ENCODE measurements around the gene CDH26.

Gene CDH26

DNA sequence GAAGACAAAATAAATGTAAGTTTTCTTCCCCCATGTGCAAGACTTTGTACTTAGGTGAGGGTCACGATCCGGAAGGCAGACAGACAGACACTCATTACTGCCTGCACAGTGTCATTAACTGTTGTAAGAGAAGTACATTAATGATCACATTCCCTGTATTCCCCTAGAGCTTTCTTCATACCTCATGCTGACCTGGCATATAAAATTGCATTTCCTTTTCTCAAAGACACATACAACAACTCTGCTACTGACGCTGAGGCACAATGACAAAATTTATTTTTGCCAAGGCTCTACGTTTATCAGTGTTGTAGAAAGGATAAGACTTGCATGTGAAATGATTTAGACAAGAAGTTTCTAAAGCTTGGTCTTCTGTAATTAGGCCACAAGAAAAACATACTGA is 21.8 kb upstream of the CDH26 start:
- H3K4me3 ChIP-seq (ENCODE audit: low read depth, low read length) = no peak overlapping the region
- TF ChIP-seq, protein P1, sequence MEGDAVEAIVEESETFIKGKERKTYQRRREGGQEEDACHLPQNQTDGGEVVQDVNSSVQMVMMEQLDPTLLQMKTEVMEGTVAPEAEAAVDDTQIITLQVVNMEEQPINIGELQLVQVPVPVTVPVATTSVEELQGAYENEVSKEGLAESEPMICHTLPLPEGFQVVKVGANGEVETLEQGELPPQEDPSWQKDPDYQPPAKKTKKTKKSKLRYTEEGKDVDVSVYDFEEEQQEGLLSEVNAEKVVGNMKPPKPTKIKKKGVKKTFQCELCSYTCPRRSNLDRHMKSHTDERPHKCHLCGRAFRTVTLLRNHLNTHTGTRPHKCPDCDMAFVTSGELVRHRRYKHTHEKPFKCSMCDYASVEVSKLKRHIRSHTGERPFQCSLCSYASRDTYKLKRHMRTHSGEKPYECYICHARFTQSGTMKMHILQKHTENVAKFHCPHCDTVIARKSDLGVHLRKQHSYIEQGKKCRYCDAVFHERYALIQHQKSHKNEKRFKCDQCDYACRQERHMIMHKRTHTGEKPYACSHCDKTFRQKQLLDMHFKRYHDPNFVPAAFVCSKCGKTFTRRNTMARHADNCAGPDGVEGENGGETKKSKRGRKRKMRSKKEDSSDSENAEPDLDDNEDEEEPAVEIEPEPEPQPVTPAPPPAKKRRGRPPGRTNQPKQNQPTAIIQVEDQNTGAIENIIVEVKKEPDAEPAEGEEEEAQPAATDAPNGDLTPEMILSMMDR (IDR thresholded peaks at IDR 0.05; ENCODE audit: low read depth, low read length) = no peak

DNA sequence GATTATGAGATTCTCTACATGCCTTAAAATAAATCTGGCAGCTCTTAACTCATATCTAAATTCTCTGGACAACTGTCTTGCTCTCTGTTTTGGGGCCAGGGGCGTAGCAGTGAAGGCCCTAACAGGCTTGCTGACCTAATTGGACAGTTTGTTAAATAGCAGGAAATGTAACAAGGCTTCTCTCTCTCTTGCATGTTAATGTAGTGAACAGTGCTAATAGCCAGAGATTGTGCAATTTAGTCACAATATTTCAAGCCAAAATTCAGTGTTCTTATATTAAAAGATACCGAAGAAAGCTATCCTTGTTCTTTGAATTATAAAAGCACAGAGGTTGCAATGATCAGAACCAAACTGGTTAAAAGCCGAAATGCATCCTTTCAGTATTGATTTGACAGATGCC is 21.1 kb upstream of the CDH26 start:
- H3K4me3 ChIP-seq (ENCODE audit: low read depth, low read length) = no peak overlapping the region
- TF ChIP-seq, protein P1 (IDR thresholded peaks at IDR 0.05; ENCODE audit: low read depth, low read length) = no peak

DNA sequence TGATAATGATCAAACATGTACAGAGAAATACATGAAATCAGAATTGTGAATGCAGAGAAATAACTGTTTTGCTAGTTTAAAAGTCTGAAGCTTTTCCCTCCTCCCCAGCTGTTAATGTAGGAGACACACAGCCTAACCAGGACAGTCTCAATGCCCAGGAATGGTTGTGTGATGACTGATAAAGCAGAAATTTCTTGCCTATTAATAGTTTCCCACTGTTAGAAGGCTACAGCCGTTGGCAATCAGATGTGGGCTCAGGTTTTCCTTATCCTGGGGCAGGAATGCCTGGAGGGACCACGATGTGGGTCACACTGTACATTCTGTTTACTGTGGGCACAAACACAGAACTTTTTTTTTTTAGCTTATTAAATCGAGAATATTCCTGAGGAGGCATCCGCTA is 20.0 kb upstream of the CDH26 start:
- H3K4me3 ChIP-seq (ENCODE audit: low read depth, low read length) = peak overlapping the region; percentile 90
- TF ChIP-seq, protein P1 (IDR thresholded peaks at IDR 0.05; ENCODE audit: low read depth, low read length) = no peak

DNA sequence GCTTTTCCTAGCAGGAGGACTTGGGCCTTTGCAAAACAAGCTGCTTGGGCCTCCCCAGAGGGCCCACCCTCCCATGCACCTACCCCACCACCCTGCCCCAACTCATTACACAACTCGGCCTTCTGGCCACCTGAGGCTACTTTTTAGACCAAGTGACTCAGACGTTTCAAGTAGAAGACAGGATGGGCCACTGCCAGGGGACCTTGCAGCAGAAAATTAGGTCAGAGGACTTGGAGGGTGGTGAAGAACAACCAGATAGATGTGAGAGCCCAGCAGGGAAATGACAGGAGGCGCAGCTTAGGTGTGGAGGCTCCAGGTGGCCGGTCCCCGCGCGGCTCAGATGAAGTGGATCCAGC is 19.5 kb upstream of the CDH26 start:
- peak overlapping the region; percentile 90 for H3K4me3 ChIP-seq (ENCODE audit: low read depth, low read length)
- TF ChIP-seq, protein P1 (IDR thresholded peaks at IDR 0.05; ENCODE audit: low read depth, low read length) = no peak

DNA sequence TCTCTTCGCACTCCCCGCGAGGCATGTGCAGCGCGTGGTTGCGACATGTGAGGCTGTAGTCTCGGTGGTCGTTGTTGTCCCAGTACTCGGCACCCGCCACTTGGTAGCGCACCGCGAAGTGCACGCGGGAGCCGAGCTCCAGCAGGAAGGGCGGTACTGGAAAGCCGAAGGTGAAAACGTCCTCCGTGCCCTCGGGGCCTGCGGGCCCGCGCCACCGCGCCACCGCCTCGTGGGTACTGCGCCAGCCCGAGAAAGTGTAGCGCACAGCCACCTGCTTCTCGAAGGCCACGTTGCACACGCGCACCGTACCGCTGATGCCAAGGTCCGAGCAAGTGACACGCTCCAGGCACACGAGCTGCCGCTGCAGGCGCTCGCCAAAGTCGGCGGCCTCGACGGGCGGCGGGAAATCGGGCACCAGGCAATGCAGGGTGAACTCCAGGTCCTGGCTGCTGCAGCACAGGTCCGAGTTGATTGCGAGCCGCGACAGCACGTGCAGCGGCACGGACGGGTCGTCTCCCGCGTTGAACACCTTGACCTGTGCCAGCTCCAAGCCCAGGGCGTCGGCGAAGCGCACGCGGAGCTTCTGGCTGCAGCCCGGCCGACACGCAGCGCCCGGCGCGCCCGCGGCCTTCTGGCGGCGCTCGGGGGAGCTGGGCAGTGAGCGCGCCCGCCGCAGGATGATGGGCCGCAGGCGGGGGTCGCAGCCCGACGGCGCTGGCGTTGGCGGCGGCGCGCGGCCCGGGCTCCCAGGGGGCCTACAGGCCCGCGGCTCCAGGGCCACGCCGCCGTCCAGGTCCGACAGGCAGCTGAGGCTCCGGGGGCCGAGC is 19.0 kb upstream of the CDH26 start:
- TF ChIP-seq, protein P1 (IDR thresholded peaks at IDR 0.05; ENCODE audit: low read depth, low read length) = no peak
- H3K4me3 ChIP-seq (ENCODE audit: low read depth, low read length) = peak overlapping the region; percentile 90

GRCh38 chr20:59939879-59940128 is 18.4 kb upstream of the CDH26 start:
- peak overlapping the region; percentile 90 for H3K4me3 ChIP-seq (ENCODE audit: low read depth, low read length)
- TF ChIP-seq, protein P1 (IDR thresholded peaks at IDR 0.05; ENCODE audit: low read depth, low read length) = no peak

DNA sequence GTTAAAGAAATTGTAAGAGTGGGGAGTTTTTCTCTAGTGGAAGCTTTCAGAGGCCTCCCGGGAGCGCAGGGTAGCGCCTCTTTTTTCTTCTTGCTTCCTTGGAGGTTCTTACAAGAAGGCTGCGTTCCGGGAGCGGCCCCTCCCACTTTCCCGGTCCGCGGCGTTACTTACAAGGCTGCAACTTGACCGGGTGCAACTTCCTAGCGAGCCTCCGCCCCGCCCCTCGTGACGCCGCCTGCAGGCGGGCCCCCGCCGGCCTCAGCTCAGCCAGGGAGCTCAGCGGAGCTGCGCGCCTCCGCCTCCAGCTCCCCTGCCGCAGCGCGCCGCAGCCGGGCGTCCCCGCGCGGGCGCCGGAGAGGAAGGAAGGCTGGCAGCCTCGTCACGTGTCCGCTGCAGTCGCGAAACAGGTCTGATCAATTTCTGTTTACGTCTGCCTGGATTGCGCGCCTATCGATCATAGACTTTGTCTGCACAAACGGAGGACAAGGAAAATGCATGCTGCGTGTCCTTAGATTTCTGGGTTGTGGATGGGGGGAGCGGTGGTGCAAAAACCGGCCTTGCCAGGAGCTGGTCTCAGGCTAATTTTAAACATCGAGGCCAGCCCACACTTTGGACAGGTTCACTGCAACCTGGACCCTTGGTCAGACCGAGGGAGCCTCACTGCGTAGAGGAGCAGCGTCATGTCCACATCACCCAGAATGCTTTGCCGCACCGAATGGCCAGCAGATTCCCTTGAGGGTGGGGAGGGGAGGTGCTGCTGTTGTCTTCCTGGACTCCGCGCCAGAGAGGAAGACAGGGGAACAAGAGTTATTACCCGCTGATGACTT is 17.9 kb upstream of the CDH26 start, which contains the start of the genes FAM217B and PPP1R3D:
Gene FAM217B, plus strand, starts transcription at position 261 of the 827 bp plus-strand sequence. CDS start 3,555 bp downstream, outside the sequence.
Gene PPP1R3D, minus strand, starts transcription at position 177 of the 827 bp plus-strand sequence. CDS start 374 bp downstream, outside the sequence.
- peak within 1 kb of the TSS; percentile 90 for H3K4me3 ChIP-seq (ENCODE audit: low read depth, low read length)

More for the DNA sequence above, 17.9 kb upstream of the CDH26 start, which contains the start of the genes FAM217B and PPP1R3D:
- TF ChIP-seq, protein P1 (IDR thresholded peaks at IDR 0.05; ENCODE audit: low read depth, low read length) = no peak

Measured in WI38 (cell line).